GM19328 (cell line): ENCODE measurements around the gene AFDN.

Experiments
- ATAC-seq: cut with Tn5 transposase; IDR thresholded peaks from one replicate; pipeline ENCODE4 v1.9.1; 2021; ENCODE audit warnings: mild to moderate bottlenecking, moderate library complexity; ENCODE audit not compliant: unreplicated experiment

The AFDN gene

DNA sequence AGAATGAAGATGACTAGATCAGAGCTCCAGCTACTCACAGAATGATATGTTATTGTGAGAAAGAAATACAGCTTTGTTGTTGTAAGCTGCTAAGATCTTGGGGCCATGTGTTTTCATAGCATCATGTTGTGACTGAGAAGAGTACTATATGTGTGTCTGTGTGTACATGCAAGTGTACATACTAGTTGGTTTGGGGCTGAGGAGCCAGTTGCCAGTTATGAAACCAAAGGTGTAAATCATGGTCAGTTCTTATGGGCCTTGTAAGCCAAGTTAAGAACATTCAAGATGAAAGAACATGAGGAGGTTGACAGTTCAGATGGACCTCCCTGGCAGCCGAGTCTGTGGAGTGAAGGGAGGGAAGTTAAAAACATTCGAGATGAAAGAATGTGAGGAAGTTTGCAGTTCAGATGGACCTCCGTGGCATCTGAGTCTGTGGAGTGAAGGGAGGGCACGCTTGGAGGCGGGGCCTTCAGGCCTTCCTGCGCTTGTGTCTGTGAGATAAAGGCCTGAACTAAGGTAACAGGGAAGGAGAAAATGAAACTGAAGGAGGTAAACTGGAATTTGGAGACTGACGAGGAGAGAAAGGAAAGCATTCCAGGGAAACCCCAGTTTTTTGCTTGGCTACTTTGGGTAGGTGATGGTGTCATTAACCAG, 13.9 kb downstream of the AFDN start:
- no peak for ATAC-seq

DNA sequence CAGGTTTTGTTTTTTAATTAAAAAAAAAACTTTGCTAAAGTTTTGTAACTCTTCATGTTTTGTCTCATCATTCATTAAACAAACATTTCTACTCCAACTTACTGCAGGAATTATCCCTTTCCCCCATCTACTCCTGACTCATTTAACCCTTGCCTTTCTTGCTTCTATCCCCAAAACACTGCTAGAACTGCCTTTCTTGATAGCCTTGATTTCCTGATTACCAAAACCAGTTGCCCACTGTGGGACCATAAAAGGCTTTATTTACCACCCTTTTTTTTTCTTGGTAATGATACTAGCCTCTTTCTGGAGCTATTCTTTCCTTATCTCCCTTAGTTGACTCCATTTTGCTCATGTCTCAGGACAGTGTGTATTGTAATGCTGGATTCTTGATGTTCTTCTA, 15.3 kb downstream of the AFDN start:
- ATAC-seq: no peak

DNA sequence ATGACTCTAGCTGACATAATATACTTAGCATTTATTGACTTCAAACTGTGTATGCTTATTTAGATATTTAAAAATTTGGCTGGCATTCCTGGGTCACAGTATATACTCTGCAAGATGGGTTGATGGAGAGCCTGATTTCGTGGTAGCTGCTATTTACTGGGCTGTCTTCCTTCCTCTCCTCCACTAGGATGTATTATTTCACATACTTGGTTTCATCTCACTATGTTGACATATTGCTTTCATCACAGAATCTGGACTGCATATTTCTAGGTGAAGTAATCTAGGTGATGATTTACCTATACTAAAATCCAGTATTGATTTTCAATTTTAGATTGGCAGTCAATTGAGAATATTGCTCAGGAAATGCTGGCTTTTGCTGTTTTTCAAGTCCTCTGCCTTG, 15.7 kb downstream of the AFDN start:
- ATAC-seq: no peak

DNA sequence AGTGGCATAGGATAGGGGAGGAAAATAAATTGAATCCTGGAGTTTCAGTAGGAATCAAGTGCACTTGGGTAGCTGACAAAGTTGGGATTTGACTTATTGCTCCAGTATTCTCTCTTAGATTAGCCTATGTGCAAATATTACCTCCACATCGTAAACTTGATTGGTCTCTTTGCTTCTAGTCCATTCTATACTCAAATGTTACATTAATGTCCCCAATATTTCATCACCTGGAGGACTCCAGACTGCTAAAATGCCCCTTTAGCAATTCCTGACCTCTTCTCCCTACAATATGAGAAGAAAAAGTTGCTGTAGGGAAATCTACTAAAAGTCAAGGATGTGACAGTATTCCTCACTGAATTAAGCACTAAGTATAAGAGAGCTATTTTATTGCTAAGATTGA, 16.3 kb downstream of the AFDN start:
- ATAC-seq: no peak

DNA sequence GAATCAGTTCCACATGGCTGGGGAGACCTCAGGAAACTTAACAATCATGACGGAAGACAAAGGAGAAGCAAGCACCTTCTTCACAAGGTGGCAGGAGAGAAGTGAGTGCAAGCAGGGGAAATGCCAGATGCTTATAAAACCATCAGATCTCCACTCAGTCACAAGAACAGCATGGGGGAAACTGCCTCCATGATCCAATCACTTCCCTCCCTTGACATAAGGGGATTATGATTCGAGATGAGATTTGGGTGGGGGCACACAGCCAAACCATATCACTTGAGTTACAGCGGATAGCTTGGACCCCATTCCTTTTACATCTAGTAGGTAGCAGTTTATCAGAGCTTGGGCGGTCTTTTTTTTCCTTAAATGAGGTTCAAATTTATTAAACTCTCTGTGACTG, 19.1 kb downstream of the AFDN start:
- no peak for ATAC-seq

DNA sequence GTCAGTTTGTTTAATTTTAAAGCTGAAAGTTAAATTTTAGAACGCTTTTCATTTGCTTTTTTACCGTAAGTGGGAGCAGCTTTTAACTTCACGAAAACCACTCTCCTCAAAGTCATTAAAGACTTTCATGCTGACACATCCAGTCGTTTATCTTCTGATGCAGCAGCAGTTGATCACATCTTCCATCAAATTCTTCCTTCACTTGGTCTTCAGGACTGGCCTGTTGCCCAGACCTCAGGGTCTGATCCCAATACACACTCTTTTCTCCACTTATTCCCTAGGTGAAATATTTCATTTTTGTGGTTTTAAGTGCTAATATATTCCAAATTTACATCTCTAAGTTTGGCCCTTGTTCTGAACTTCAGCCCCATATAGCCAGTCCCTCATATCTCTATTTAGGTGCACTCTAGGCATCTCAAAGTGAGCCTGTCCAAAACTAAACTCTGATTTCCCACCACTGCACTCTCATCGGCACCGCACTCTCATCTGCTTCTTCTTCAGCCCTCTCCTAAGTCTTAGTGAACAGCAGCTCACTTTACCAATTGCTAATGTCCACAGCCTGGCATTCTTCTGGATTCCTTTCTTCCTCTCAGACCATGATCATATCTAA, 20.4 kb downstream of the AFDN start:
- ATAC-seq: no peak

DNA sequence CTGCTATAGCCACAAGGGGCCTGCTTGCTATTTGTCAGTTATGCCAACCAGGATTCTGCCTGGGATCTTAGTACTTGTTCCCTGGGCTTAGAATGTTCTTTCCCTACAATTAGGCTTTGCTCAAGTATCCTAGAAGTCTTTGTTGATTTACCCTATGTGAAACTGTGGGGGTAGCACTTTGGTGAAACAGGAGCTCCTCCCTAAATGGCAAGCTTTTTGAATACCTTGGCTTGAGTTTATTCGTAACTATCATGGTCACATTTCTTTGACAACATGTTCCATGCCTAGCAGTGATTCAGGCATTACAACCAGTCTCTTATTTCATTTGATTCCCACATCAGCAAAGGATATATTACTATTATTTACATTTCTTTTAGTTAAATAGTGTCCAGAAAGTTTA, 21.2 kb downstream of the AFDN start:
- no peak for ATAC-seq

DNA sequence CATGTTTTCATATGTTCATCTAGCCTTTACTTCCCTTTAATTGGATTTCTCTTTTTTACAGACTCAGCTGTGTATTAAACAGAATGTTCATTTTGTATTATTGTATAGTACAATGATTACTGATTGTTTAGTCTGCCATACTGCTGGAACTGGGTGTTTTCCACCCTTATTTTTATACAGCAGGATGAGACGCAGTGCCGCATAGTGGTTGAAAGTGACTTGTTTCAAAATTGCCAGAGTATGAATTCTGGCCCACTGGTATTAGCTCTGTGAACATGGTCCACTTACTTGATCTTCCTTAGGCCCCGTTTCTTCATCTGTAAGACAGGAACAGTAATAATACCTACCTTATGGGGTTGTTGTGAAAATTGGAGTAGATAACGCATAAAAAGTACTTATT, 22.1 kb downstream of the AFDN start:
- ATAC-seq: no peak

DNA sequence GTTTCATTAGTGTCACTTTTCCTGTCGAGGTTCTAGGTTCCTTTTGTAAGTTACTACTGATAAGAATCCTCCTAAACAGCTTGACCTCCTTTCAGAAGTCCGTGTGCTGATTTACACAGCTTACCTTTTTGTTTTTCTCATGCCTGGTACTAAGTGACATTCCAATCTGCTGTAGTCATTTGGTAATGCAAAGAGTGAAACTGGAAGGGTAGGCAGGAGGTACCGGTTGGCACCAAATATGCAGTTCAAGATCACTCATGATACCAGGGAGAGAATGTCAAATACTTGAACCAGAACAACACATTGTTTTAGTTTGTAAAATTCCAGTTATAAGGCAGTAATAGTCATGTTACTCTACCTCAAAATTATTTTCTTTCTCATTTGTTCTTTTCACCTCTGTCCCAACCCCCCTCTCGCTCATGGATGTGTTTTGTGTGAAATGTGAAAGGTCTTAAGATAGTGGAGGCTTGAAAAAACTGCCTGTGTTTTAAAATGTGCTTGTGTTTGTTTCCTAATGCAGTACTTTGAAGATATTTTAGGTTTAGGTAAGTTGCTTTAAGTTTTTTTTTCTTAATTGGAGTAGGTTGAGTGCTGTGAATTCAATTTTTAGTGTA, 23.2 kb downstream of the AFDN start:
- ATAC-seq: no peak

DNA sequence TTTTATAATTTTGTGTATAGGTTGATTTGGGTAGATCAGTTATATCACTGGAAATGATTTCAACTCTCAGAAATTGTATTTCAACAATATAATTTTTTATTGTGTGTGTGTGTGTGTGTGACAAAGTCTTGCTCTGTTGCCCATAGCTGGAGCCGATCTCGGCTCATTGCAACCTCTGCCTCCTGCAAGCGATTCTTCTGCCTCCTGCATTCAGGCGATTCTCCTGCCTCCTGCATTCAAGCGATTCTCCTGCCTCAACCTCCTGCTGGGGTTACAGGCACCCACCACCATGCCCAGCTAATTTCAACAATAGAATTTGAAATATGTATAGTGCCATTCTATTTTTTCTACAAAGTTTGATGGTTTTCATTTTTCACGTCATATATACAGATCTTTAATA, 24.1 kb downstream of the AFDN start:
- no peak for ATAC-seq

DNA sequence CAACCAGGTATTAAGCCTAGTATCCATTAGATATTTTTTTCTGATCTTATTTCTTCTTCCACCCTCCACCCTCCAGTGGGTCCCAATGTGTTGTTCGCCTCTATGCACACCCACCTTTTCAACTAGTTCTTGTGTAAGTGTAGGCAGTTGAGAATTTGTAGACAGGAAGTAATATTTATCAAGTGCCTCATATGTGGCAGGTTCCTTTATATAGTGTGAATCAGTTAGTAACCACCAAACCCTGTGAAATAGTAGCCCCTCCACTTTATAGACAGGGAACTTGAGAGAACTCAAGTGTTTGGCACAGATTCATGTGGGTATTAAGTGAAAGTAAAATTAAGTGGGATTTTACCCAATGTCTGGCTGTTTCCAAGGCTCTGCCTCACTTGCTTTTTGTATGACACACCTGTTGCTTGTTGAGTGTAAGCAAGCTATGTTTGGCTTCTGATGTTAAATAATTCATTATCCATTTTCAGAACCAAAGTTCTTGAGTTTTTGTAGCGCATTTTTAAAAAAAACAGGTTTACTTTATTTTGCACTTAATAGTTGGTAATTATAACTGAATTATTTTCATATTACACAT, 24.8 kb downstream of the AFDN start:
- no peak for ATAC-seq

DNA sequence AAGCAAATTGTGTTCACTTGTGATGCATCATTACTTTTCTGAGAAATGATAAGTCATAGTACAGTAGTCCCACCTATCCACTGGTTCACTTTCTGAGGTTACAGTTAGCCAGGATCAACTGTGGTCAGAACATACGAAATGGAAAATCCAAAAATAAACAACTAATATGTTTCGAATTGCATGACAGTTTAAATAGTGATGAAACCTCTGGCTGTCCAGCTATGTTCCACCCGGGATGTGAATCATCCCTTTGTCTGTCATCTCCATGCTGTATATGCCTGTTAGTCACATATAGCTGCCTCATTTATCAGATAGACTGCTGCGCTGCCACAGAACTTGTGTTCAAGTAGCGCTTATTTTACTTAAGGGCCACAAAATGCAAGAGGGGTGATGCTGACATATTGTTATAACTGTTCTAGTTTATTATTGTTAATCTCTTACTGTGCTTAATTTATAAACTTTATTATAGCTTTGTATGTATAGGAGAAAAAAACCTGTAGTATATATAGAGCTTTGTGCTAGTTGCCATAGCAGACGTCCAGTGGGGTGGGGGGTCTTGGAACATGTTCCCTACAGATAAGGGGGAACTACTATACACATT, 29.2 kb downstream of the AFDN start:
- no peak for ATAC-seq

DNA sequence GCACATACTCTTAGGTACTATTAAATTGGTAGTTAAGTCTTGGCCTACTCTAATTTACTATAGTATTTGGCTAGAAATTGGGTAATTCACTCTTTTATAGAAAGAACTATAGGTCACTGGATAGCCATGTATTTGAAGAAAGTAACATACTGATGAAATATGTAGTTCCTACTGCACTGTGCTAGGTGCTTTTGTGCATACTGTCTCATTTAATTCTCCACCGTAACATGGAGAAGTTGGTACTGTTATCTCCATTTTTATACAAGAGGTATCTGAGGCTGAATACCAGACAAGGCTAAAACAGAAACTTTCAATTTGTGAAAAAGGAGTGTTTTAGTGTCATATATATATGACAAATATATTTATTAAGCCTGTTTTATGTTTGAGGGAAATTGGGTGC, 29.8 kb downstream of the AFDN start:
- ATAC-seq: no peak

DNA sequence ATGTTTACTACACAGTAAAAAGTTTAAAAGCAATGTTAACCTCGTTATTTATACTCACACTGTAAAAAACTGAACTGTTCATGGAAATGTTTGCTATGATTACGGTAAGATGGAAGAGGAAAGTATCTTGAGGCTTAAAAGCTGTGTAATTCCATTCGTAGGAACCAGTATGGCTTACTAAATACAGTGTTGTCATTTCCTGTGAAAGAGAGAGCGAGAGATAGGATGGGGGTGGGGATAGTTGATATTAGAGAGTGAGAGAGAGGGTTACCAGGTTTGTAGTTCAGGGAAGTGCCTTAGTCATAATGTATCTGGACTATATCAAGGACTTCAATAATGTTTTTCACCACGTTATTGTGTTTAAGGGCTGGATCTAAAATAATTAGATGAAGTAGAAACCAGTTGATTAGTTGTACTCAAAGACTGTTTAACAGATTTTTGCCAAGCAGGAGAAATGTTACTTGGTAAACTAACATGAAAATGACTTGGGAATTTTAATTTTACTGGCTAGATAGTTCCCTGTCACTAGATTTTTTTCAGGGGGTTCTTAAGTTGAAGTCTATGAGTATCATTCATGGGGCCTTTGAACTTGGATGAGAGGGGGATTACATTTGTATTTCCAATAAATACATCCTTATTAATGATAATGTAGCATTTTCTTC, 30.4 kb downstream of the AFDN start:
- ATAC-seq: no peak

DNA sequence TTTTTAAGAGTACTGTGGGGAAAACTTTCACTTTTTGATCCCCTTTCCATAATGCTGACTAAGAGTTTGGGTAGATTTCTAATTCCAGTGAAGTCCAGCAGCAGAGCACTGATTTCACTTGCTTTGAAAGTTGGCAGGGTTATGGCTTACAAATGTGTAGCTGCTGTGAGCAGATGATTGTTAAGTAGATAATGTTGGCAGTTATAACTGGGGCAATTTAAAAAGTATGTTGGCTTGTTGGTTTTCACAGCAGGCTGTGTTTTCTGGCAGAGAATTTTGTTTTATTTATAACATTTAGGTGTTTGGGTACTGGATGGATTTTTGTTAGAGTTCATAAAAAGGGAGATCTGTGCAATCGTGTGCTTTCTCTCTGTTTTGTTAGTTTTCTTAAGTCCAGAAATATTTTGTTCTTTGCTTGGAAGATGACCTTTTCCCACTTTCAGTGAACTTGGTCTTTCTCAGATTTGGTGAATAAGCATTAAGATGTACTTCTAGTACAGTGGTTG, 31.4 kb downstream of the AFDN start:
- no peak for ATAC-seq

DNA sequence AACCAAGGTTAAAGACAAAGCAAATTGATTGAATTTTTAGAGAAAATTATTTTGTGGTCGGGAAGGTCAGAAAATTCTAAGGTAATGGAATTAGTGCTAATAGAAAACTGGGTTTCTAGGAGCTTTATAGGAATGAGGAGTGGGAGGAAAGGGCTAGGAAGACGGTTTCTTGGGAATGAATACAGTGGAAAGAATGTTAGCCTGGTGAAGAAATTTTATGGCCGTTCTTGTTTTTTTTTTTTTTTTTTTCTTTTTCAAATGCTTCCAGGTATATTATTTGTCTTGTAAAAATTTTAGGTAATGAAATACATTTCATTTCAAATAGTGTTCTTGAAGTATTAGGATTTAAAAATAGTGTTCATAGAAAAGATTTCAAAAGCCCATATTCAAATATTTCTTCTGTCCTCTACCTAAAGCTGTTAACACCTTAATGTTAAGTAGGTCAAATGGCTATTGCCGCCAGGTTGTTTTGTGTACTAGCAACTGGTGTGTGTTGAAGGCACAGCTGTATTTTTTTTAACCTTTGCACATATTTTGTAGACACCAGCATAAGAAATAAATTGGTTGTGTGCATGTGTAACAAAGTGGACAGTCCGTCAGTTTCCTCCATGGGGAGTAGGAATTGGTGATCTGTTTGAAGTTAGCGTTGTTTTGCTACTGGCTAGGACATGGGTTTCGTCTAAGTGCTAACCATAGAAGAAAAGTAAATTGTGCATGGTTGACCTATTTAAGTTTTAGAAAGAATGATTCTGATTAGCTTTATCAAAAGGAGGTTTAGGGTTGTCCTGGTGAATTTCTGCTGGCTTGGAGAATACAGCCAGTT, 32.3 kb downstream of the AFDN start:
- no peak for ATAC-seq

DNA sequence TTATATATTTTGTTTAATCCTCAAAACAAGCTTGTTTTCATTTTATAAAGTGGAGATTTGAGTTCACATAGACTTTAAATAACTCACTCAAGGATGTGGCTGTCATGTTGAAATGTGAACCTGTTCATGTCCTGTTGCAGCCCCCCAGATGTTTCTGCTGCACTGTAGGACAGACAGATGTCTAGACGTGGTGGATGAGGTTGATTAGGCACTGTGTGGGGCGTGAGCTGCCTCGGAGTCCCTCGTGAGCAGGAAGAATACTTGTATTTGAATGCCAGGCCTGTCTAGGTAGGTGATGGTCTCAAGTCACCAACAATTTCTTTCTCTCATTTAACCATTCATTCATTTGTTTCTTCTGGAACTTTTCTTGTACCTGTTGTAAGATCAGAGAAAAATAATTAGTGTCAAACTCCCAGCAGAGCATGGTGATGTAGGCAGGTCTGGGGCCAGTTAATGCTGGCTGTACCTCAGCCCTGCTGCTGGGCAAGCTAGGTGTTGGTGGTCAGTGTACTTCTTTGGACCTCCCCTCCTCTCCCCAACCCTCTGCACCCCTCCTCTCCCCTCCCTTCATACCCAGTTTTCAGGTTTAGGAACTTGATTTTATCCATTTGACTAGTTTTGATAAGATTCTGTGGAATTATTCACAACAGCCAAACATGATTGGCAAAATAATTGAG, 34.0 kb downstream of the AFDN start:
- no peak for ATAC-seq

DNA sequence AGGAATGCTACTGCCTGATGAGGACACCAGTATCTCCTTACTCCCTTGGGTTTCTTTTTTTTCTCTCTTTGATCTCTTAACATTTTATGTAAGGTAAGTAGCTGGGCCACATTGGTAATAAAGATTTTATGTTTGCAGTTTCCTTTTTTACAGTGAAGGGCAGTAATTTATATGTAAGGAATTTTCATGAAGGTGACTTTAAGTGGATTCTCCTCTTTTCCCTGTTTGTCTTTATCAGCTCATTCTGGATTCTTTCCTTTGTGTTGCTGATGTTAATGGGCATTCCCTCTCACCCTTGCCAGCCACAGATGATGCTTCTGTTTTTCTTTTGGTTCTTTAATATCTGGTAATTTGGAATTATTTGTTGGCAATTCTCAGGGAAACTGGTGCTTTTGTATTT, 34.7 kb downstream of the AFDN start:
- no peak for ATAC-seq

DNA sequence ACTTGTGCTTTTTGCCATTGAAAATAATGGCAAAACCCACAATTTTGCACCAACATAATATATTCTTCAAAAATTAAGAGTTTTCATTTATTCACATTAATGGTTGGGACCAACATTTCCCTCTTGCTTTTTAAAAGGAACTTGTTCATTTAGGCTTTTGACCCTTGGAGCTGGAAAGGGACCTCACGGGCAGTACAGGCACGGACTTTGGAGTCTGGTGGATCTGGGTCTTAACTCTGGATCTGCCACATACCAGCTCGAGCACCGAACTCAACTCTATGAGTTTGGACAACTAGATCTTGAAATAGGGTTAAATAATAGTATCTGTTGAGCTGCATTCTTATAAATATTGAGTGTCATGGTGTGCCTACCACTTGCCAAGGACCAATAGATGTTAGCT, 37.2 kb downstream of the AFDN start:
- no peak for ATAC-seq

DNA sequence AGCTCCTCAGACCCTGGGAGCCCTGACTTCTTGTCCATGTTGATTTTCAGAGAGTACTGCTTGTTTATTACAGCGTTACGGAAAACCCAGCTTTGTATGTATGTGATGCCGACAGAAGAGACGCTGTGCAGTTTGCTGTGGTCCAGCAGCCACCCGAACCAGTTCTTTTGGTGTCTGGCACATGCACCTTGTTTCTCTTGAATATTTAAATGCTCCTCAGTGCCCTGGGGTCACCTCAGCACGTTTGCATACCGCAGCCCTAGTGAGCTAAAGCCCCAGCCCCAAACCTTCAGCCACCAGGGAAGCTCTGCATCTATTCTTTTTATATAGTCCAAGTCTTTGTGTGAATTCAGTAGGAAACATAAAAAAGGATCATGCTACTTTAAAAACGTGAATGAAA, 39.9 kb downstream of the AFDN start:
- no peak for ATAC-seq
